Measurements from ENCODE around the gene MLH3.

GRCh38 chr14:74981462-74981782, 69.8 kb downstream of the MLH3 start:
- no peak for TF ChIP-seq CTCF (conservative IDR thresholded peaks at IDR 0.05; ENCODE audit: low read depth, low read length)
- TF ChIP-seq EZH2 (IDR thresholded peaks at IDR 0.05; ENCODE audit: low read length, unreplicated experiment): no peak
